ENCODE results near the gene DISC1.

Gene DISC1

GRCh38 chr1:232059726-232060374 lies 433.3 kb downstream of the DISC1 start:
- H3F3A ChIP-seq (ENCODE audit: insufficient read depth, low read length), result no peaks in the 10 kb centered on the region
- H3K36me3 ChIP-seq (ENCODE audit: insufficient read depth, low read length), result no peaks in the 10 kb centered on the region
- no peaks in the 10 kb centered on the region for H3K9me3 ChIP-seq (ENCODE audit: low read length)
- H3K79me2 ChIP-seq (ENCODE audit: insufficient read depth, low read length), result no peaks in the 10 kb centered on the region
- no peak overlapping the region for H3K4me3 ChIP-seq (ENCODE audit: low read depth, low read length, poor library complexity, severe bottlenecking)
- no peak overlapping the region for H3K27ac ChIP-seq (ENCODE audit: low read depth, low read length, poor library complexity, severe bottlenecking)
- no peak for TF ChIP-seq CTCF (IDR thresholded peaks at IDR 0.05; ENCODE audit: low read length)
- H4K20me1 ChIP-seq (ENCODE audit: insufficient read depth, low read length), result no peaks in the 10 kb centered on the region
- H3K4me1 ChIP-seq (ENCODE audit: insufficient read depth, low read length, severe bottlenecking), result no peaks in the 10 kb centered on the region
- no peaks in the 10 kb centered on the region for H3K9me2 ChIP-seq (ENCODE audit: low read depth, low read length)
- no peak overlapping the region for H3K9ac ChIP-seq (ENCODE audit: low read length)
- no peak overlapping the region for H2AFZ ChIP-seq (ENCODE audit: low read length)
- H3K27me3 ChIP-seq (ENCODE audit: insufficient read depth, low read length), result no peaks in the 10 kb centered on the region
- H3K4me2 ChIP-seq (ENCODE audit: low read length), result no peak overlapping the region

GRCh38 chr1:232062967-232063366 lies 436.4 kb downstream of the DISC1 start:
- Histone ChIP-seq H3K9me3 (ENCODE audit: low read length) (no peaks in the 10 kb centered on the region), H4K20me1 (ENCODE audit: insufficient read depth, low read length) (no peaks in the 10 kb centered on the region), H3K9me2 (ENCODE audit: low read depth, low read length) (no peaks in the 10 kb centered on the region), H3K4me1 (ENCODE audit: insufficient read depth, low read length, severe bottlenecking) (no peaks in the 10 kb centered on the region), H3K4me3 (ENCODE audit: low read depth, low read length, poor library complexity, severe bottlenecking) (no peak overlapping the region), H2AFZ (ENCODE audit: low read length) (no peak overlapping the region), H3F3A (ENCODE audit: insufficient read depth, low read length) (no peaks in the 10 kb centered on the region), H3K9ac (ENCODE audit: low read length) (no peak overlapping the region), H3K79me2 (ENCODE audit: insufficient read depth, low read length) (no peaks in the 10 kb centered on the region), H3K27ac (ENCODE audit: low read depth, low read length, poor library complexity, severe bottlenecking) (no peak overlapping the region), H3K36me3 (ENCODE audit: insufficient read depth, low read length) (no peaks in the 10 kb centered on the region), H3K27me3 (ENCODE audit: insufficient read depth, low read length) (no peaks in the 10 kb centered on the region), H3K4me2 (ENCODE audit: low read length) (no peak overlapping the region)
- TF ChIP-seq CTCF (IDR thresholded peaks at IDR 0.05; ENCODE audit: low read length) (no peak), EZH2 (IDR thresholded peaks at IDR 0.05; ENCODE audit: borderline replicate concordance, low read length) (no peak)

GRCh38 chr1:232066521-232066920 lies 439.9 kb downstream of the DISC1 start:
- Histone ChIP-seq H3K9ac (ENCODE audit: low read length) (no peak overlapping the region), H3K79me2 (ENCODE audit: insufficient read depth, low read length) (no peaks in the 10 kb centered on the region), H3K9me2 (ENCODE audit: low read depth, low read length) (no peaks in the 10 kb centered on the region), H4K20me1 (ENCODE audit: insufficient read depth, low read length) (no peaks in the 10 kb centered on the region), H3K4me2 (ENCODE audit: low read length) (no peak overlapping the region), H3K27ac (ENCODE audit: low read depth, low read length, poor library complexity, severe bottlenecking) (no peak overlapping the region), H3K4me1 (ENCODE audit: insufficient read depth, low read length, severe bottlenecking) (no peaks in the 10 kb centered on the region), H3K27me3 (ENCODE audit: insufficient read depth, low read length) (no peaks in the 10 kb centered on the region), H3K9me3 (ENCODE audit: low read length) (no peaks in the 10 kb centered on the region), H2AFZ (ENCODE audit: low read length) (no peak overlapping the region), H3K36me3 (ENCODE audit: insufficient read depth, low read length) (no peaks in the 10 kb centered on the region), H3K4me3 (ENCODE audit: low read depth, low read length, poor library complexity, severe bottlenecking) (no peak overlapping the region), H3F3A (ENCODE audit: insufficient read depth, low read length) (no peaks in the 10 kb centered on the region)
- TF ChIP-seq EZH2 (IDR thresholded peaks at IDR 0.05; ENCODE audit: borderline replicate concordance, low read length) (no peak), CTCF (IDR thresholded peaks at IDR 0.05; ENCODE audit: low read length) (no peak)

All from OCI-LY1 (cell line).